ENCODE results near the gene ZNF213.

ZNF213 gene

GRCh38 chr16:3134338-3135125, at the start of gene ZNF213:
TSS of gene ZNF213 (plus strand) at chr16:3135029. CDS start at chr16:3137281, 2,252 bp downstream.
- Histone ChIP-seq H3K27ac (peak within 1 kb of the TSS; percentile 89 to 94), H3K4me3 (peak within 1 kb of the TSS; percentile 74 to 86), H3K9me3 (no peaks in the 10 kb centered on the region), H3K4me1 (peaks cover 0 to 35% (median 21%) of the 10 kb centered on the region in 4 donors), H3K36me3 (peaks cover 0 to 37% (median 16%) of the 10 kb centered on the region in 3 donors), H3K27me3 (no peaks in the 10 kb centered on the region)
- TF ChIP-seq CTCF (IDR thresholded peaks at IDR 0.05), result peak in 1 of 2 experiments; percentile 5
- DNase-seq, result peak; percentile 97 to 98
- intact Hi-C loops (cut with DNase I; ENCODE audit: low total_unique reads), result no loop called here

GRCh38 chr16:3085868-3086595, 48.8 kb upstream of the ZNF213 start:
- no peak for DNase-seq
- Histone ChIP-seq H3K27me3 (peaks cover 0 to 41% of the 10 kb centered on the region in 2 donors), H3K9me3 (no peaks in the 10 kb centered on the region), H3K4me3 (peak overlapping the region; percentile 19 to 28), H3K36me3 (no peaks in the 10 kb centered on the region), H3K4me1 (no peaks in the 10 kb centered on the region), H3K27ac (no peak overlapping the region)
- intact Hi-C loops (cut with DNase I; ENCODE audit: low total_unique reads), result no loop called here
- no peak for TF ChIP-seq CTCF (IDR thresholded peaks at IDR 0.05)

- Histone ChIP-seq H3K27me3 (peaks cover 0 to 48% of the 10 kb centered on the region in 2 donors), H3K4me3 (peak overlapping the region; percentile 19 to 28)
Measured at GRCh38 chr16:3086596-3087242, 48.1 kb upstream of the ZNF213 start.

GRCh38 chr16:3087243-3088235, 47.3 kb upstream of the ZNF213 start:
- TF ChIP-seq CTCF (IDR thresholded peaks at IDR 0.05), result no peak
- intact Hi-C loops (cut with DNase I; ENCODE audit: low total_unique reads), result no loop called here
- no peaks in the 10 kb centered on the region for H3K36me3 ChIP-seq
- DNase-seq, result no peak
- H3K27ac ChIP-seq, result no peak overlapping the region
- H3K4me3 ChIP-seq, result peak overlapping the region in 1 of 2 donors; percentile 19
- no peaks in the 10 kb centered on the region for H3K4me1 ChIP-seq
- no peaks in the 10 kb centered on the region for H3K9me3 ChIP-seq
- H3K27me3 ChIP-seq, result peaks cover 0 to 56% of the 10 kb centered on the region in 2 donors

More at GRCh38 chr16:3086596-3087242, 48.1 kb upstream of the ZNF213 start:
- Histone ChIP-seq H3K27ac (no peak overlapping the region), H3K4me1 (no peaks in the 10 kb centered on the region), H3K36me3 (no peaks in the 10 kb centered on the region), H3K9me3 (no peaks in the 10 kb centered on the region)
- no peak for DNase-seq
- no peak for TF ChIP-seq CTCF (IDR thresholded peaks at IDR 0.05)
- intact Hi-C loops (cut with DNase I; ENCODE audit: low total_unique reads), result no loop called here

- Histone ChIP-seq H3K36me3 (no peaks in the 10 kb centered on the region), H3K9me3 (no peaks in the 10 kb centered on the region), H3K27me3 (peaks cover 0 to 64% of the 10 kb centered on the region in 2 donors), H3K4me1 (no peaks in the 10 kb centered on the region), H3K4me3 (no peak overlapping the region), H3K27ac (no peak overlapping the region)
- no peak for TF ChIP-seq CTCF (IDR thresholded peaks at IDR 0.05)
- DNase-seq, result no peak
- intact Hi-C loops (cut with DNase I; ENCODE audit: low total_unique reads), result no loop called here
Measured at GRCh38 chr16:3088450-3088849, 46.4 kb upstream of the ZNF213 start.

Data from tibial artery (tissue), 4 donors.